PFSK-1 (cell line): ENCODE data around the gene MRPL11.

Experiments used
- REST ChIP-seq, 2 experiments: IDR thresholded peaks; 2 replicates each; pipeline versions ENCODE4 v1.6.1 to v1.8.0; 2011 to 2012; ENCODE audit warnings: low read depth in 2 of 2, low read length in 2 of 2, control low read depth in 1 of 2, inconsistent platforms in 1 of 2, mild to moderate bottlenecking in 1 of 2, moderate library complexity in 1 of 2; ENCODE audit not compliant: insufficient read depth in 1 of 2
- TAF1 ChIP-seq: IDR thresholded peaks from 2 replicates; pipeline ENCODE4 v1.6.1; 2012; ENCODE audit warnings: low read length, control low read depth, borderline replicate concordance; ENCODE audit not compliant: insufficient read depth

Gene MRPL11

GRCh38 chr11:66386171-66387069 lies 52.2 kb downstream of the MRPL11 start:
- TF ChIP-seq TAF1 (no peak), REST (IDR thresholded peaks at IDR 0.05; ENCODE audit: insufficient read depth in 1 of 2, low read depth in 2 of 2, low read length in 2 of 2) (peak in 1 of 2 experiments; percentile 64; a peak in 1 of 4 replicates)
